ENCODE measurements around the gene DNAI2.

The DNAI2 gene

DNA sequence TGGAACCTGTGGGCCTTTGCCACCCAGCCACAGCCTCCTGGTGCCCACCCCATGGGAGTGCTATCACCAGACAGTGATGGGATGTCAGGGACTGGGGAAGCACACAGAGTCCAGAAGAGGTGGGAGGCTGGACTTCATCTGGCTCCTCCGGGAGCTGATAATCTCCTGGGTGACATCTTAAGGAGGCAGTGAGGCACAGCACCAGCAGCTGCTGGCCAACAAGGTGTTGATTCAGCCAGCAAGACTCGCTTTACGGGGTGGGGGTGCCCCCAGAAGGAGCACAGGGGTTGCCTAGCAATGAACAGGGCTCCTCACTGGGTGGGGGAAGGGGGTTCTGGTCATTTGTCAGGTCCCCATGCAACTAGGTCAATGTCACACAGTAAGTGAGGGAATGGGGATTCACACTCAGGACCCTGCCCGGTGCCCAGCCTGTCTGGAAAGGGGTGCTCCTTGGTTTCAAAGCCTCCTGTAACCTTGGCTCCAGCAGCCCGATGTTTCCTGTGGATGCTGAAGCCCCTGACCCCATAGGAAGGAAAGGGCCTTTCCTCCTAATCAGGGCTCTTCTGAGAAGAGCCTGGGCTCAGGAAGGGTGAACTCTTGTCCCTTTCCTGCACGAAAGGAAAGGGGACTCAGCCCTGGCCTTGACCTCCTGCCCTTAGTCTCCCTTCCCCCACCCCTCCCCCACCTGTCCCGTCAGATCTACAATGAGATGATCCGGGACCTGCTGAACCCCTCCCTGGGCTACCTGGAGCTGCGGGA lies 69.7 kb downstream of the DNAI2 start:
- DNase-seq = peak; percentile 68

DNA sequence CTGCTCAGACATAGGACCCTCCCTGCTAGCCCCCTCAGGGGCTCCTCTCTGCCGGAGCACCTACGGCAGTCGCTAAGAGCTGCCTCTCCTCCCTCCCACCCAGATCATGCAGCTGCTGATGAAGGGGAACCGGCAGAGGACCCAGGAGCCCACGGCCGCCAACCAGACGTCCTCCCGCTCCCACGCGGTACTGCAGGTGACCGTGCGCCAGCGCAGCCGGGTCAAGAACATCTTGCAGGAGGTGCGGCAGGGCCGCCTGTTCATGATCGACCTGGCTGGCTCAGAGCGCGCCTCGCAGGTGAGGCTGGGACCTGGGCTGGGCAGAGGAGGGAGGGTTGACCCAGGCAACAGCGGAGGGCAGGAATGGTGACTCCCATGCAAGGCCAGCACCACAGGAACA lies 70.6 kb downstream of the DNAI2 start:
- no peak for DNase-seq

GRCh38 chr17:74345433-74346241 lies 71.6 kb downstream of the DNAI2 start:
- no peak for DNase-seq

DNA sequence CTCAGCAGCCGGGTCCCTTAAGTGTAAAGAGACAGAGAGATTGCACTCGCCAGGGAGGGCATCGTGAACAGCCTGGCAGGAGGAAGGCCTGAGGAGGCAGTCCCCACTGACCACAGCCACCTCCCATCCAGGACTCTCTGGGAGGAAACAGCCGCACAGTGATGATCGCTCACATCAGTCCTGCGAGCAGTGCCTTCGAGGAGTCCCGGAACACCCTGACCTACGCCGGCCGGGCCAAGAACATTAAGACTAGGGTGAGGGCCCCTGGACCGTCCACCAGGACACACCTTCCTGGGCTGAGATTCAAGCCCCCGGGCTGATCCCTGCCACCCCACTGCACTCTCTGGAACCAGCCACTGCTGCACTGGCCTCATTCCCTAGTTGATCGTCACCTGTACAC lies 73.6 kb downstream of the DNAI2 start:
- DNase-seq = no peak

DNA sequence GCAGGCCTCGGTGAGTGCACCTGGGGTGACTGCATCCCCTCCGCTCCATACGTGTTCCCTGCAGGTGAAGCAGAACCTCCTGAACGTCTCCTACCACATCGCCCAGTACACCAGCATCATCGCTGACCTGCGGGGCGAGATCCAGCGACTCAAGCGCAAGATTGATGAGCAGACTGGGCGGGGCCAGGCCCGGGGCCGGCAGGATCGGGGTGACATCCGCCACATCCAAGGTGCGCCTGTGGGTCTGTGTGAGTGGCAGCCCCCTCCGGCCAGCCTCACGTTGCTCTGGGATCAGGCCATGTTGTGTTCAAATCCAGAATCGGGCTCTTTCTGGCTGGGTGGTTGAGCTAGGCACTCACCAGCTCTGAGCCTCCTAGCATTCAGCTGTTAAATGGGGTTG lies 75.1 kb downstream of the DNAI2 start:
- DNase-seq = no peak

DNA sequence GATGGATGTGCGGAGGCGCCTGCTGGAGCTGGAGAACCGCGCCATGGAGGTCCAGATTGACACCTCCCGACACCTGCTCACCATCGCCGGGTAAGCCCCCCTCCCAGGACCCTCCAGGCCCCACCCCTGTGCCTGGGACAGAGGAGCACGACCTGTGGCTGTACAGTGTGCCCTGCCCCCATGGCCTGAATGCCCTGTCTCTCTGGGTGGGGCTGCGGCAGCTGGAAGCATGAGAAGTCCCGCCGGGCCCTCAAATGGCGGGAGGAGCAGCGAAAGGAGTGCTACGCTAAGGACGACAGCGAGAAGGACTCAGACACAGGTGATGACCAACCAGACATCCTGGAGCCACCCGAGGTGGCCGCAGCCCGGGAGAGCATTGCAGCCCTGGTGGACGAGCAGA lies 76.5 kb downstream of the DNAI2 start:
- no peak for DNase-seq

GRCh38 chr17:74351552-74352210 lies 77.6 kb downstream of the DNAI2 start:
- no peak for DNase-seq

DNA sequence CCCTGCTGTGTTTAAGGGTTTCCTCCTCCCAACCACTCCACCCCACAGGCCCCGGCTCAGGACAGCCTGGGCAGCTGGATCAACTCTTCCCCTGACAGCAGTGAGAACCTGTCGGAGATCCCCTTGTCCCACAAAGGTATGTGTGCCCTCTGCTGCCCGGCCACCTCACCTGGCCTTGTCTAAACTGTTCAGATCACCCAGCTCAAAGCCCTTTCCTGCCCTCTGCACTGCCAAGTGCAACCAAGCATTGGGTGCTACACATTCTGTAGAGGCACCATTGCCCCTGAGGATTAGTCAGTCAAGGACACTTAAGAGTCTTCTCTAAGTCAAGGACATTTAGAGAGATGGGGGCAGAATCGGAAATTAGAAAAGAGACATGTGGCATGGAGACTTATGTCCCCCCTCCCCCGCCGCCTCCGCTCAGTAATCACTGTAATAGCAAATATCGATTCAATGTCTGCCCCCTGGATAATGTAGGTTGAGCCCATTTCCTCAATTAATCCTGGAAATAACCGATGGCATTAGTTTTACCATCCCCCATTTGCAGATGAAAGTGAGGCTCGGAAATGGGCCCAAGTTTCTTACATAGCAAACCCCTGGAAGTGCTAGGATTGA lies 79.5 kb downstream of the DNAI2 start:
- peak; percentile 48 for DNase-seq

DNA sequence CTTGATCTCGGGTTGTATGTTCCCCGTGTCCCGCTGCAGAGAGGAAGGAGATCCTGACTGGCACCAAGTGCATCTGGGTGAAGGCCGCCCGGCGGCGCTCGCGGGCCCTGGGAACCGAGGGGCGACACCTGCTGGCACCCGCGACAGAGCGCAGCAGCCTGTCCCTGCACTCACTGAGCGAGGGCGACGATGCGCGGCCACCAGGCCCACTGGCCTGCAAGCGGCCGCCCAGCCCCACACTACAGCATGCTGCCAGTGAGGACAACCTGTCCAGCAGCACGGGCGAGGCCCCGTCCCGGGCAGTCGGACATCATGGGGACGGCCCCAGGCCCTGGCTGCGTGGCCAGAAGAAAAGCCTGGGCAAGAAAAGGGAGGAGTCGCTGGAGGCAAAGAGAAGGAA lies 80.1 kb downstream of the DNAI2 start:
- DNase-seq = no peak

- no peak for DNase-seq
Measured at GRCh38 chr17:74354561-74354960, 80.5 kb downstream of the DNAI2 start.

DNA sequence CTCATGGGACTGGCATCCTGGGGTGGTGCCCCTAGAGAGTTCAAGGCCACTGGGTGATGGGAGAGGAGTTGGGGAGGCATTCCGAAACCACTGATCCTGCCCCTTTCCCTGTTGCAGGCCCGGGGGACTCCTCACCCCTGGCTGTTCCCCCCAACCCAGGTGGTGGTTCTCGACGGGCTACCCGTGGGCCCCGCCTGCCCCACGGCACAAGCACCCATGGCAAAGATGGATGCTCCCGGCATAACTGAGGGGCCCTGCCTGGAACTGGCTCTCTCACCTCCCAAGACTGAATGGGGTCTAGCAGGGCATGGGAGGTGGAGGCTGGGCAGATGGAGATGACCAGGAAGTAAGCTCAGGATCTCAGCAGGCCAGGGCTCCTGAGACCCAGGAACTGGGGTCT lies 81.0 kb downstream of the DNAI2 start:
- no peak for DNase-seq

DNA sequence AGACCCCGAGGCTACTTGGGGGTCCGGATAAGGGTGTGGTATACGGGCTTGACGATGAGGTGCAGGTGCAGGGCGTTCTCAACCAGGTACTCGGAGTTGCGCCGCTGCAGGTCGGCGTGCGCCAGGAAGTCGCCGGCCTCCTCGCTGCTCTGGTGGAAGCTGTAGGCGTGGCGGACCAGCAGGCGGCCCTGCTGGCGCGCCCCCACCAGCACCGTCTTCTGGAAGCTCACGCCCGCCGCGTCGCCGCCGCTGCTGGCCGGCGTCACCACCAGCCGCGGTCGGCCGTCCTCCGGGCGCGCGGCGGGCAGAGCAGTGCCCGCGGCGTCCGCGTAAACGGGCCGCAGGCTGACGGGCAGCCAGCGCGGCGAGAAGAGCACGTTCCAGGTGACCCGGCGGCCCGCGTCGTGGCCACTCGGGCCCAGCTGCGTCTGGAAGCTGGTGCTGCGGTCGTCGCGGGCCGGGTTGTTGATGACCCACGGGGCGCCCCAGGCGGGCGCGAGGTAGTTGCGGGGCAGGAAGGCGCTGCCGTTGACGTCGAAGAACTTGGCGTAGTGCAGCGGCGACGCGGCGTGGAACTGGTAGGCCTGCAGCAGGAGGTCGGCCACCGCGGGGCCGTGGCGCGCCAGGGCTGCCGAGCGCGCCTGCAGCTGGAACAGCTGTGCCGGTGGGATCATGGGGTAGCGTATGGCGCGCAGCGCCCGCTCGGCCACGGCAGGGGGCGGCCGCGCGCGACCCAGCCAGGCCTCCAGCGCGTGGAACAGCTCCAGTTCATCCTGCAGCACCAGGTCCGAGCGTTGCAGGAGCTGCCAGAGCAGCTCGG lies 82.8 kb downstream of the DNAI2 start:
- DNase-seq = no peak

DNA sequence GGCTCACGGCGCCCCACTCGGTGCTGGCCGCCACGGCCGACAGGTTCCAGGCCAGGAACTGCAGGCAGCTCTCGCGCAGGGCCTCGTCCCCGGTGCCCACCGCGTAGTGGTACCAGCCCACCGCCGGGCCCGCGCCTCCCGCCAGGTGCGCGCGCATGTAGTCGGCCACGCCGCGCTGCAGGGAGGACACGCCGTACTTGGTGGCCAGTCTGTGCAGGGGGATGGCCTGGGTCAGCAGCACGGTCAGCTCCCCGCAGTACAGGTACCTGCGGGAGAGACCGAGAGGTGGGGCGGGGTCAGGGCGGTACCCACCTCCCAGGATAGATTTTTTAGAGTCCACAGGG lies 83.4 kb downstream of the DNAI2 start:
- no peak for DNase-seq

DNA sequence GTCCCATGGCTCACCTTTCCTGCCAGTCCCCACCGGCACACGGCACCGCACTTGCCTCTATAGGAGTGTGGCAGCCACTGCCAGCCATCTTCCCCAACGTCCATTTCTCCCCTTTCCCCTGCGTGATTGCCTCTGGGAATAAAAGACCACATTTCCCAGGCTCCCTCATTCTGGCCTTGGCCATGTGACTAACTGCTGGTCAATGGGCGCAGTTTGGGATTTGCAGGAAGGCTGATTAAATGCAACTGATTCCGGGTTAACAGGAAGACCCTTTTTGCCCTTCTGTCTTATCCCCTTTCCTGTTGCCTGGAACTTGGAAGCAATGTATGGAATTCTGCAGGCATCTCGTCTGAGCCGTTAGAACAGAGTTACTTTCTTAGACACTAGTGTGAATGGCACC lies 84.7 kb downstream of the DNAI2 start:
- DNase-seq = peak; percentile 55

GRCh38 chr17:74359916-74360315 lies 85.9 kb downstream of the DNAI2 start:
- no peak for DNase-seq

- DNase-seq = no peak
Measured at GRCh38 chr17:74360899-74361229, 86.8 kb downstream of the DNAI2 start.

- peak; percentile 92 for DNase-seq
Measured at GRCh38 chr17:74361230-74362068, 87.4 kb downstream of the DNAI2 start, which contains the start of gene BTBD17. Gene BTBD17 (minus strand): TSS chr17:74361868. CDS start chr17:74361819, 49 bp downstream.

GRCh38 chr17:74362069-74362405 lies 88.0 kb downstream of the DNAI2 start:
- DNase-seq = no peak

DNA sequence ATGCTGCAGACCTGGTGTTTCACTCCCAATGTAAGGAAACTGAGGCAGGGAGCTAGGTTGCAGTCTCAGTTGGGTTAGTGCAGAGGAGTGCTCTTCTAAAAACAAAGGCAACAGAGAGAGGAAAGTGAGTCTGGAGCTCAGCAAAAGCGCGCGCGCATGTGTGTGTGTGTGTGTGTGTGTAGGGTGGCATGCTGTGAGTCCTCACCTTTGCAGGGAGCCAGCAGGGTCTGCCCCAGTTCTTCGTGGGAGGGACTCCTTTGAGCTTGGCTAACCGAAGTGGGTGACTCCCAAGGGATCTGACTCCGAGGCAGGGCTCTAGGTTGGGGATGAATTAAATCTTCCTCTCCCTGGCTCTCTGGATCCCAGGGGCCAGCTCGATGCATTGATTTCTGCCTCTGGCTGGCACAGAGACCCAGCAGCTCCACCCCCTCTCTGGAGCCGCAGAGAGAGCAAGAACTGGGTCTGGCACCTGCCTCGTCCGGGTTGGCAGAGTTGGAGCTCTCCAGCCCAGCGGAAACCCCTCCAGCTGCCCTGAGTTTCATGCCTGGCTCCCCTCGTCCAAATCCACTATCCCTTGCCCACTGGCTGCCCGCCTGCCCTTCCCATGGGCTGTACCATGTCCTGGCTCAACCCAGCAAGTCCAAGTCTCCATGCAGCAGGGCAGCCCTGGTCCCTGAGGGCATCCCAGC lies 88.9 kb downstream of the DNAI2 start:
- DNase-seq = no peak

Data from NCI-H82 (cell line).